ENCODE results near the gene TESK2. TPM values are rescaled to one million over a fixed set of nuclear protein-coding genes. Genes with fewer than 3 reads are reported as not detected.

TESK2 gene
- total and polyA plus RNA-seq, 2 of the 8 experiments (the other 6 are each of a cell fraction or from before 2014, with no cell fraction given): 10.8 to 12.6 TPM

DNA sequence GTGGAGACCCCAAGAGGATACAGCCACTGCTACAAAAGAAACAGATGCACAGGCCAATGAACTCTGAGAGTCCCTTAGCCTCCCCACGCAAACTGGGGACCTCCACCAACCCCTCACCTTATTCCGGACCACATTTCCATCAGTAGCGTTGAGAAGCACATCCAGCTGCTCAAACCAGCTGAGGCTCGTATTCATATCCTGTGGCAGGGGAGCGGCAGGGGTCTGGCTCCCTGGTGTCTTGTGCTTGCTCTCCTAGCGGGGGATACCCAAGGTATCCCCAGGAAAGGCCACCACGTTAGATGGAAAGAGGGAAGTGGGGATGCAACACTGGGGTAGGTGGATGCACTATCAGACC is 8.4 kb upstream of the TESK2 start:
- H3K56ac ChIP-seq (replicated peaks; ENCODE audit: insufficient read length, low read depth, low read length): peak overlapping the region; percentile 1
- H2BK120ac ChIP-seq (replicated peaks; ENCODE audit: low read depth, low read length): no peak overlapping the region
- H3K4me3 ChIP-seq (ENCODE audit: extremely low read depth in 1 of 4, insufficient read depth in 2 of 4, low read depth in 3 of 4, low read length in 4 of 4): peak overlapping the region; percentile 65 to 86 (median 72)
- H2BK15ac ChIP-seq (ENCODE audit: low read length): peak overlapping the region; percentile 99
- peak overlapping the region; percentile 84 for H3K4me2 ChIP-seq (ENCODE audit: insufficient read depth in 1 of 2, low read depth in 2 of 2, low read length in 2 of 2)
- peak overlapping the region in 3 of 4 experiments; percentile 55 to 83 (median 65); a peak in 6 of 7 replicates for H3K9ac ChIP-seq (replicated peaks in 1 of 4; ENCODE audit: extremely low read depth in 1 of 4, low read depth in 3 of 4, low read length in 3 of 4)
- no peaks in the 10 kb centered on the region for H3K36me3 ChIP-seq (ENCODE audit: control insufficient read depth in 2 of 4, insufficient read depth in 4 of 4, low read length in 3 of 4)
- FAIRE-seq (no peak), DNase-seq (ENCODE audit: low read depth in 1 of 2, low spot score in 2 of 2) (no peak)
- H3K27ac ChIP-seq (ENCODE audit: low read depth, low read length): no peak overlapping the region
- no peak for TF ChIP-seq SIRT6 (IDR thresholded peaks at IDR 0.05; ENCODE audit: low read length)
- 0 out of 2 replicates have a peak, but pooled peaks have one; percentile 1 for TF ChIP-seq PHF8 (conservative IDR thresholded peaks at IDR 0.05; ENCODE audit: low read depth, low read length)
- no peak for TF ChIP-seq CTBP2 (IDR thresholded peaks at IDR 0.05; ENCODE audit: borderline replicate concordance, insufficient read depth, insufficient read length, low read length)
- peak overlapping the region; percentile 61 for H3K4ac ChIP-seq (replicated peaks; ENCODE audit: insufficient read length, low read depth, low read length)
- H3K23me2 ChIP-seq (ENCODE audit: low read depth, low read length): peaks cover 4% of the 10 kb centered on the region
- no peak overlapping the region for H3K14ac ChIP-seq (ENCODE audit: insufficient read length)
- CTCF ChIA-PET (ENCODE audit: partially characterized antibody): interaction anchor here (0.7 to 2.8 kb wide), 5 partner anchors 43 to 196 kb away, joined by 3 to 9 read pairs (median 4); no protein-coding TSS in a partner anchor
- no peaks in the 10 kb centered on the region for H4K20me1 ChIP-seq (replicated peaks in 1 of 2; ENCODE audit: control insufficient read depth in 1 of 2, insufficient read depth in 2 of 2, low read length in 2 of 2)
- no peak overlapping the region for H3K23ac ChIP-seq (ENCODE audit: insufficient read length)
- peak overlapping the region; percentile 83 for H2BK5ac ChIP-seq (ENCODE audit: low read depth, low read length)
- WGBS, 2 experiments (ENCODE audit: extremely low coverage in 1 of 2, insufficient coverage in 1 of 2, insufficient read length in 1 of 2, insufficient replicate concordance in 2 of 2, low coverage in 1 of 2, low lambda C conversion rate in 2 of 2, missing lambda C conversion rate in 1 of 2): 12% methylated on average over 7 of the region's 7 CpGs; no CpG with 5 or more reads in 1 of the 2 experiments
- no peak overlapping the region for H2BK12ac ChIP-seq (ENCODE audit: low read depth, low read length)
- peak overlapping the region; percentile 87; the same call in 1 of the 2 replicates for H4K8ac ChIP-seq (ENCODE audit: extremely low read depth, insufficient read depth, low read length)
- H2AFZ ChIP-seq (ENCODE audit: low read length): peak overlapping the region; percentile 94
- peaks cover 0 to 10% (median 3%) of the 10 kb centered on the region in 4 experiments; a peak in 6 of 7 replicates for H3K4me1 ChIP-seq (replicated peaks in 1 of 4; ENCODE audit: control insufficient read depth in 3 of 4, insufficient read depth in 4 of 4, low read length in 3 of 4)
- H3K79me2 ChIP-seq (ENCODE audit: control insufficient read depth in 1 of 2, insufficient read depth in 2 of 2, low read length in 2 of 2): peaks cover 0 to 13% of the 10 kb centered on the region in 2 experiments; a peak in 2 of 4 replicates
- peak overlapping the region; percentile 24 for H4K5ac ChIP-seq (ENCODE audit: insufficient read length, low read depth, low read length)
- no peak overlapping the region for H2BK20ac ChIP-seq (ENCODE audit: low read length)
- POLR2A ChIA-PET (ENCODE audit: partially characterized antibody): interaction anchor here (0.6 to 16.2 kb wide), 18 partner anchors 8 to 724 kb away, joined by 3 to 429 read pairs (median 12); partner anchors contain the start of genes AKR1A1, HPDL, MUTYH and NASP
- H4K91ac ChIP-seq (replicated peaks; ENCODE audit: insufficient read length, low read length): peak overlapping the region; percentile 63
- no peak overlapping the region for H2AK5ac ChIP-seq (ENCODE audit: low read depth, low read length)
- no peaks in the 10 kb centered on the region for H3K79me1 ChIP-seq (ENCODE audit: low read depth, low read length)
- peaks cover 0 to 10% of the 10 kb centered on the region in 2 experiments; a peak in 2 of 4 replicates for H3K9me3 ChIP-seq (ENCODE audit: insufficient read depth in 2 of 2, low read depth in 1 of 2, low read length in 1 of 2)
- no peaks in the 10 kb centered on the region for H3K27me3 ChIP-seq (replicated peaks in 1 of 4; ENCODE audit: control insufficient read depth in 3 of 4, extremely low read depth in 1 of 4, insufficient read depth in 3 of 4, low read length in 3 of 4)
- peak overlapping the region; percentile 48; the same call in 1 of the 2 replicates for H3K18ac ChIP-seq (ENCODE audit: extremely low read depth, low read length)
